ENCODE results near the gene MAPK4. TPM values are rescaled to one million over a fixed set of nuclear protein-coding genes. Genes with fewer than 3 reads are reported as not detected.

Gene MAPK4
- total and polyA plus RNA-seq, 2 of the 4 experiments (the other 2 are of a cell fraction) = not detected

GRCh38 chr18:50644146-50644545, 84.3 kb downstream of the MAPK4 start:
- no peak overlapping the region for H2BK15ac ChIP-seq (ENCODE audit: low read depth, low read length)
- H2AK5ac ChIP-seq (ENCODE audit: low read depth, low read length) = no peak overlapping the region
- DNase-seq = no peak
- no peak for ATAC-seq (ENCODE audit: low read depth)
- no peaks in the 10 kb centered on the region for H4K20me1 ChIP-seq (ENCODE audit: insufficient read depth, low read length)
- H3K56ac ChIP-seq (ENCODE audit: extremely low read depth, insufficient read depth, low read length) = no peak overlapping the region
- H3K23ac ChIP-seq (ENCODE audit: low read depth, low read length) = no peak overlapping the region
- intact Hi-C loops (cut with micrococcal nuclease) = no loop called here
- H3K9me1 ChIP-seq (ENCODE audit: insufficient read depth, low read length) = no peaks in the 10 kb centered on the region
- H4K8ac ChIP-seq (ENCODE audit: low read depth in 2 of 2, low read length in 2 of 2) = no peak overlapping the region
- H3K18ac ChIP-seq (ENCODE audit: low read depth, low read length) = no peak overlapping the region
- H3K27ac ChIP-seq (ENCODE audit: insufficient read depth, low read length) = no peak overlapping the region
- ChIA-PET CTCF (interaction anchor here (0.8 kb wide), 1 partner anchor 137 kb away, joined by 3 read pairs; no protein-coding TSS in a partner anchor), POLR2A (ENCODE audit: unreplicated experiment) (no interaction called here)
- in situ Hi-C loops (cut with MboI; ENCODE audit: low sequenced_read_pairs) = no loop called here
- no peak overlapping the region for H2BK20ac ChIP-seq (ENCODE audit: low read depth, low read length)
- no peaks in the 10 kb centered on the region for H3K79me1 ChIP-seq (ENCODE audit: low read depth in 1 of 2, low read length in 2 of 2)
- H3K36me3 ChIP-seq (ENCODE audit: control insufficient read depth, insufficient read depth, low read length) = no peaks in the 10 kb centered on the region
- H3K9ac ChIP-seq (ENCODE audit: low read depth, low read length) = no peak overlapping the region
- no peaks in the 10 kb centered on the region for H3K4me1 ChIP-seq (ENCODE audit: control insufficient read depth, insufficient read depth, low read length)
- H3K9me3 ChIP-seq (ENCODE audit: control insufficient read depth, insufficient read depth, low read length) = no peaks in the 10 kb centered on the region
- H2AFZ ChIP-seq (replicated peaks; ENCODE audit: low read length, poor library complexity) = no peak overlapping the region
- no TSS peak for BruUV-seq (replicated peaks)
- no peak overlapping the region for H2AK9ac ChIP-seq (replicated peaks; ENCODE audit: low read depth, low read length, poor library complexity)
- H4K5ac ChIP-seq (ENCODE audit: low read depth, low read length) = no peak overlapping the region
- TF ChIP-seq NFE2L2 (IDR thresholded peaks at IDR 0.05; ENCODE audit: low read depth, low read length) = no peak
- TF ChIP-seq ELK1 (IDR thresholded peaks at IDR 0.05; ENCODE audit: borderline replicate concordance, low read depth, low read length) = no peak
- TF ChIP-seq USF2 (IDR thresholded peaks at IDR 0.05; ENCODE audit: low read depth, low read length) = no peak
- TF ChIP-seq MXI1 (IDR thresholded peaks at IDR 0.05; ENCODE audit: borderline replicate concordance, low read depth, low read length) = no peak
- TF ChIP-seq RAD21 (IDR thresholded peaks at IDR 0.05; ENCODE audit: low read length) = no peak
- no peak for TF ChIP-seq MAZ (IDR thresholded peaks at IDR 0.05; ENCODE audit: borderline replicate concordance, low read depth, low read length)
- no peak for TF ChIP-seq CEBPB (IDR thresholded peaks at IDR 0.05; ENCODE audit: low read depth, low read length)
- no peak for TF ChIP-seq BHLHE40 (IDR thresholded peaks at IDR 0.05; ENCODE audit: low read depth, low read length)
- no peak for TF ChIP-seq RCOR1 (IDR thresholded peaks at IDR 0.05; ENCODE audit: insufficient replicate concordance, low read length)
- TF ChIP-seq MAFK (IDR thresholded peaks at IDR 0.05; ENCODE audit: low read depth, low read length) = no peak
- no peak for TF ChIP-seq SMC3 (IDR thresholded peaks at IDR 0.05; ENCODE audit: low read depth, low read length)
- TF ChIP-seq FOS (IDR thresholded peaks at IDR 0.05; ENCODE audit: low read depth, low read length) = no peak
- no peak for TF ChIP-seq RFX5 (IDR thresholded peaks at IDR 0.05; ENCODE audit: low read depth, low read length)
- no peak for TF ChIP-seq CTCF (conservative IDR thresholded peaks at IDR 0.05; ENCODE audit: low read depth, low read length)
- no peak overlapping the region for H3K4me2 ChIP-seq (ENCODE audit: low read depth, low read length)
- dilution Hi-C loops (cut with HindIII; ENCODE audit: low sequenced_read_pairs, unreplicated experiment) = no loop called here
- no peak overlapping the region for H3K4ac ChIP-seq (ENCODE audit: low read depth, low read length)
- H3K14ac ChIP-seq (replicated peaks; ENCODE audit: low read depth, low read length) = no peak overlapping the region
- H4K91ac ChIP-seq (ENCODE audit: insufficient read depth, low read depth, low read length) = no peak overlapping the region
- WGBS, 2 experiments (ENCODE audit: extremely low coverage in 2 of 2, insufficient read length in 1 of 2) = 20% methylated on average over 1 of the region's 1 CpG; no CpG with 5 or more reads in 1 of the 2 experiments
- no peak overlapping the region for H2BK120ac ChIP-seq (ENCODE audit: low read depth, low read length)
- H3K4me3 ChIP-seq (ENCODE audit: insufficient read depth, low read depth, low read length) = no peak overlapping the region
- no peak overlapping the region for H2BK5ac ChIP-seq (ENCODE audit: low read depth, low read length, poor library complexity, severe bottlenecking)
- no peaks in the 10 kb centered on the region for H3K27me3 ChIP-seq (ENCODE audit: control insufficient read depth, insufficient read depth, low read length)
